HEK293 (cell line): ENCODE data around the gene SRD5A3.

Source experiments
- CTCF ChIP-seq: fragments of 450-650 bp; formaldehyde crosslinking; IDR thresholded peaks from 2 replicates; pipeline ENCODE4 v1.5.1; 2016; ENCODE audit warnings: missing biosample characterization, missing genetic modification characterization
- PBX3 ChIP-seq: sonication (generic); formaldehyde crosslinking; IDR thresholded peaks from 2 replicates; pipeline ENCODE4 v1.8.1; 2022; ENCODE audit warnings: mild to moderate bottlenecking, moderate library complexity, missing genetic modification reagents
- REST ChIP-seq: fragments of 450-650 bp; formaldehyde crosslinking; IDR thresholded peaks from 2 replicates; pipeline ENCODE4 v1.5.1; 2016; ENCODE audit warnings: missing biosample characterization, missing genetic modification characterization
- ZBTB10 ChIP-seq: fragments of 450-650 bp; formaldehyde crosslinking; IDR thresholded peaks from 2 replicates; pipeline ENCODE4 v1.5.1; 2016; ENCODE audit warnings: missing biosample characterization, missing genetic modification characterization
- ZNF175 ChIP-seq: fragments of 450-650 bp; formaldehyde crosslinking; IDR thresholded peaks from 2 replicates; pipeline ENCODE4 v1.5.1; 2016; ENCODE audit warnings: missing biosample characterization, missing genetic modification characterization
- ZNF362 ChIP-seq: fragments of 450-650 bp; formaldehyde crosslinking; IDR thresholded peaks from 2 replicates; pipeline ENCODE4 v1.5.1; 2016; ENCODE audit warnings: missing biosample characterization, missing genetic modification characterization

GRCh38 chr4:55329012-55329411 lies 17.0 kb upstream of the SRD5A3 start:
- no peak for TF ChIP-seq PBX3
- no peak for TF ChIP-seq ZNF362 (tag by site-specific recombination)
- no peak for TF ChIP-seq REST
- TF ChIP-seq ZBTB10 (tag by site-specific recombination): no peak
- TF ChIP-seq ZNF175: no peak
- TF ChIP-seq CTCF (tag by site-specific recombination): no peak
